ENCODE results near the gene PARK7. TPM values are rescaled to one million over a fixed set of nuclear protein-coding genes. Genes with fewer than 3 reads are reported as not detected.

The PARK7 gene
- total RNA-seq, 1 donor from 2014 or later, result 187 TPM

DNA sequence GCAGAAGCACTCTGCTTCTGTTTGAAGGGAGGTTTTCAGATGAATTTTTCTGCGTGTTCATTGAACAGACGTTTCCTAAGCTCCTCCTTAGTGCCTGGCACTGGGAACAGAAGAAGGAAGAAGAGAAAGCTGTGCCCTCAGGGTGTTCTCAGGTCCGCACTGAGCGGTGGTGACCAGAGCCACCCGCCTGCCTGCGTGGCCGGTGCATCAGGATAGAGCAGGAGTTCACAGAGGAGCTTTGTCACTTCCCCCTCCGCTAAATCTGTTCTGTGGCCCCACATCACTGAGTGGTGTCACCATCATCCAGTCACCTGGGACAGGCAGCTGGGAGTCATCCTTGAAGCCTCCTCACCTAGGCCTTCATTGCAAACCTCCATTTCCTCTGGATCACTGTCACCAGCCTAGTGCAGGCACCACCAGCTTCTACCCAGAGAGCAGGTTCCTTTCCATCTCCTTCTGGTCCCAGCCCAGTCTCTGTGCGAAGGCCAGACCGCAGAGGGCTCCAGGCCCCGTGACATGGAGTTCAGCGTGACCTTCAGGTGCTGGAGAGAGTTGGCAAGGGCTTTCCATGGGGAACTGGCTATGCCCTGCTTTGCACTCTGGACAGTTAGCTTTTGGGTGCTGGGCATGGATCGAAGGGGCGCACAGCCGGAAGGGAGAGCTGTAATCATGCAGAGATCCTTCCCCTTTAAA is 21.7 kb downstream of the PARK7 start:
- Mint-ChIP-seq H3K4me3 (no peak overlapping the region), H3K27me3 (ENCODE audit: low read depth) (no peaks in the 10 kb centered on the region), H3K27ac (no peak overlapping the region), H3K36me3 (peaks cover 36% of the 10 kb centered on the region), H3K4me1 (peaks cover 5% of the 10 kb centered on the region), H3K9me3 (no peaks in the 10 kb centered on the region)
- DNase-seq (ENCODE audit: low spot score in 2 of 2, unreplicated experiment in 2 of 2), result no peak
- TF ChIP-seq, protein P1, sequence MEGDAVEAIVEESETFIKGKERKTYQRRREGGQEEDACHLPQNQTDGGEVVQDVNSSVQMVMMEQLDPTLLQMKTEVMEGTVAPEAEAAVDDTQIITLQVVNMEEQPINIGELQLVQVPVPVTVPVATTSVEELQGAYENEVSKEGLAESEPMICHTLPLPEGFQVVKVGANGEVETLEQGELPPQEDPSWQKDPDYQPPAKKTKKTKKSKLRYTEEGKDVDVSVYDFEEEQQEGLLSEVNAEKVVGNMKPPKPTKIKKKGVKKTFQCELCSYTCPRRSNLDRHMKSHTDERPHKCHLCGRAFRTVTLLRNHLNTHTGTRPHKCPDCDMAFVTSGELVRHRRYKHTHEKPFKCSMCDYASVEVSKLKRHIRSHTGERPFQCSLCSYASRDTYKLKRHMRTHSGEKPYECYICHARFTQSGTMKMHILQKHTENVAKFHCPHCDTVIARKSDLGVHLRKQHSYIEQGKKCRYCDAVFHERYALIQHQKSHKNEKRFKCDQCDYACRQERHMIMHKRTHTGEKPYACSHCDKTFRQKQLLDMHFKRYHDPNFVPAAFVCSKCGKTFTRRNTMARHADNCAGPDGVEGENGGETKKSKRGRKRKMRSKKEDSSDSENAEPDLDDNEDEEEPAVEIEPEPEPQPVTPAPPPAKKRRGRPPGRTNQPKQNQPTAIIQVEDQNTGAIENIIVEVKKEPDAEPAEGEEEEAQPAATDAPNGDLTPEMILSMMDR (IDR thresholded peaks at IDR 0.05; ENCODE audit: unreplicated experiment), result no peak

DNA sequence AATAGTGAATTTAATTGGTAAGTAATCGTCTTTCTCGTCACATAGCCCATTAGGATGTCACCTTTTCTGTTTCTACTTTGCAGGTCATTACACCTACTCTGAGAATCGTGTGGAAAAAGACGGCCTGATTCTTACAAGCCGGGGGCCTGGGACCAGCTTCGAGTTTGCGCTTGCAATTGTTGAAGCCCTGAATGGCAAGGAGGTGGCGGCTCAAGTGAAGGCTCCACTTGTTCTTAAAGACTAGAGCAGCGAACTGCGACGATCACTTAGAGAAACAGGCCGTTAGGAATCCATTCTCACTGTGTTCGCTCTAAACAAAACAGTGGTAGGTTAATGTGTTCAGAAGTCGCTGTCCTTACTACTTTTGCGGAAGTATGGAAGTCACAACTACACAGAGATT is 23.3 kb downstream of the PARK7 start:
- Mint-ChIP-seq H3K4me3 (no peak overlapping the region), H3K27me3 (ENCODE audit: low read depth) (no peaks in the 10 kb centered on the region), H3K4me1 (peaks cover 5% of the 10 kb centered on the region), H3K9me3 (no peaks in the 10 kb centered on the region), H3K36me3 (peaks cover 29% of the 10 kb centered on the region), H3K27ac (no peak overlapping the region)
- no peak for DNase-seq (ENCODE audit: low spot score in 2 of 2, unreplicated experiment in 2 of 2)
- TF ChIP-seq, protein P1 (IDR thresholded peaks at IDR 0.05; ENCODE audit: unreplicated experiment), result no peak

DNA sequence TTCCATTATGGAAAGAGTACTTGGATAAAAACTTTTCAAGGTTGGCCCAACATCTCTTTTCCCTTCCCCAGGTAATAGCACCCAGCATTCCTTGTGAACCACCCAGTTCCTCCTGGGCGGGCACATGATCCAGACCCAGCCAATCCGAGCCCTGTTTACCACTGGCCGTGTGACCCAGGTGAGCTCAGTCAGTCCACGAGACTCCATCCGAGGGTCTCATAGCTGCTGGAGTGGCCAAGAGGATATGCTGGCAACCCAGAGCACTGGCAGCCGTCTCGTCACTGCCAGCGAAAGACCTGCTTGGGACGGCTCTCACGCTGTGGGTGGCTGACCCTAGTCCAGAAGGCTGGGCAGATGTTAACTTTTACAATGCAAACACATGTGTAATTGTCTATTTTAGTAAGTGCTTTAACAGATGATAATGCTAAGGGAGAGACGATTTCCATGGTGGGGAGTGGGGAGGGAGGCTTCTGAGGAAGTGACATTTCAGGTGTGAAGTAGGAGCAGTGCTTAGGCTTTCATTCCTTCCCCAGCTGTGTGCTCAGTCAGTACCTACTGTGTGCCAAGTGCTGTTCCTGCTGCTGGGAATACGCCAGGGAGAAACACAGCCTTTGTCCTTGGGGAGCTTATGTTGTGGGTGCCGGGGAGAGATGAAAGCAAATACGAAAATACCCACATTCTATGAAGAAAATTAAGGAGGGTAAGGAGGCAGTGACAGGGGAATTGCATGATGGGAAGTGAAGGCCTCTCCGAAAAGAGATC is 24.5 kb downstream of the PARK7 start:
- Mint-ChIP-seq H3K9me3 (no peaks in the 10 kb centered on the region), H3K27ac (no peak overlapping the region), H3K36me3 (peaks cover 30% of the 10 kb centered on the region), H3K4me3 (no peak overlapping the region), H3K4me1 (peaks cover 5% of the 10 kb centered on the region), H3K27me3 (ENCODE audit: low read depth) (no peaks in the 10 kb centered on the region)
- DNase-seq (ENCODE audit: low spot score in 2 of 2, unreplicated experiment in 2 of 2), result no peak
- TF ChIP-seq, protein P1 (IDR thresholded peaks at IDR 0.05; ENCODE audit: unreplicated experiment), result no peak

DNA sequence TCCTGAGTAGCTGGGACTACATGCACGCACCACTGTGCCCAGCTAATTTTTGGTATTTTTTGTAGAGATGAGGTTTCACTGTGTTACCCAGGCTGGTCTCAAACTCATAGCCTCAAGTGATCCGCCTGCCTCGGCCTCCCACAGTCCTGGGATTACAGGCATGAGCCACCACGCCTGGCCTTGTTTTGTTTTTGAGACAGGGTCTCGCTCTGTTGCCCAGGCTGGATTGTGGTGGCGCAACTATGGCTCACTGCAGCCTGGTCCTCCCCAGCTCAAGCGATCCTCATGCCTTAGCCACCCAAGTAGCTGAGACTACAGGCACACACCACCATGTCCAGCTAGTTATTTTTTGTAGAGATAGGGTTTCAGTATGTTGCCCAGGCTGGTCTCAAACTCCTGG is 26.0 kb downstream of the PARK7 start:
- TF ChIP-seq, protein P1 (IDR thresholded peaks at IDR 0.05; ENCODE audit: unreplicated experiment), result no peak
- no peaks in the 10 kb centered on the region for H3K9me3 Mint-ChIP-seq
- H3K27ac Mint-ChIP-seq, result no peak overlapping the region
- H3K27me3 Mint-ChIP-seq (ENCODE audit: low read depth), result no peaks in the 10 kb centered on the region
- H3K4me1 Mint-ChIP-seq, result peaks cover 9% of the 10 kb centered on the region
- DNase-seq (ENCODE audit: low spot score in 2 of 2, unreplicated experiment in 2 of 2), result no peak
- H3K36me3 Mint-ChIP-seq, result peaks cover 27% of the 10 kb centered on the region
- H3K4me3 Mint-ChIP-seq, result no peak overlapping the region

DNA sequence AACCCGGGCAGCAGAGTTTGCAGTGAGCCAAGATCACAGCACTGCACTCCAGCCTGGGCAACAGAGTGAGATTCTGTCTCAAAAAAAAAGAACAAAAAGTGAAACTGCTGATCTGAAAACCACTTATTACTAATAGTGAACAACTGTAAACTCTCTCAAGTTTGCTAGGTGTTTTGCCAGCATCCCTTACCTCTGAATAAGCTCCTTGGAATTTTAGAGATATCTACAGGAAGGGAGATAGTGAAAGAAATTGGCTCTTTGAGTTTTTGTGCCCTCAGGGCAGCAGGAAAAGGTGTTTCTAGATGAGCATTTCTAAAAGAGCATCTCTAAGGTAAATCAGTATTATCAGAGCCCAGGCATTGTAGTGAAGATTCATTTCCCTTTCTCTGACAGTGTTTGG is 27.1 kb downstream of the PARK7 start:
- H3K27ac Mint-ChIP-seq, result no peak overlapping the region
- TF ChIP-seq, protein P1 (IDR thresholded peaks at IDR 0.05; ENCODE audit: unreplicated experiment), result no peak
- no peak overlapping the region for H3K4me3 Mint-ChIP-seq
- no peak for DNase-seq (ENCODE audit: low spot score in 2 of 2, unreplicated experiment in 2 of 2)
- peaks cover 25% of the 10 kb centered on the region for H3K36me3 Mint-ChIP-seq
- no peaks in the 10 kb centered on the region for H3K27me3 Mint-ChIP-seq (ENCODE audit: low read depth)
- peaks cover 8% of the 10 kb centered on the region for H3K4me1 Mint-ChIP-seq
- H3K9me3 Mint-ChIP-seq, result no peaks in the 10 kb centered on the region

Data from mesothelial cell of epicardium (in vitro differentiated cells).